ENCODE data around the gene PSAP. TPM values are rescaled to one million over a fixed set of nuclear protein-coding genes. Genes with fewer than 3 reads are reported as not detected.

PSAP gene
- total RNA-seq, 4 donors from 2014 or later: 280 to 623 (median 490) TPM

GRCh38 chr10:71812016-71812912 lies 38.8 kb downstream of the PSAP start:
- no peak for DNase-seq
- Histone ChIP-seq H3K4me1 (peaks cover 0 to 15% (median 0%) of the 10 kb centered on the region in 3 donors), H3K27me3 (no peaks in the 10 kb centered on the region), H3K27ac (no peak overlapping the region), H3K4me3 (no peak overlapping the region), H3K9me3 (no peaks in the 10 kb centered on the region), H3K36me3 (peaks cover 5 to 28% (median 7%) of the 10 kb centered on the region in 3 donors)
- 22 to 49% methylated on average over 3 of the region's 22 CpGs for WGBS, 2 donors
- intact Hi-C loops (cut with DNase I): loop anchor here (10.0 kb wide), 2 partner anchors 417 to 487 kb away; partner anchors contain the start of gene CDH23
- TF ChIP-seq CTCF (IDR thresholded peaks at IDR 0.05): peak; percentile 56 to 95 (median 92)
- no peak for TF ChIP-seq POLR2A (IDR thresholded peaks at IDR 0.05)

DNA sequence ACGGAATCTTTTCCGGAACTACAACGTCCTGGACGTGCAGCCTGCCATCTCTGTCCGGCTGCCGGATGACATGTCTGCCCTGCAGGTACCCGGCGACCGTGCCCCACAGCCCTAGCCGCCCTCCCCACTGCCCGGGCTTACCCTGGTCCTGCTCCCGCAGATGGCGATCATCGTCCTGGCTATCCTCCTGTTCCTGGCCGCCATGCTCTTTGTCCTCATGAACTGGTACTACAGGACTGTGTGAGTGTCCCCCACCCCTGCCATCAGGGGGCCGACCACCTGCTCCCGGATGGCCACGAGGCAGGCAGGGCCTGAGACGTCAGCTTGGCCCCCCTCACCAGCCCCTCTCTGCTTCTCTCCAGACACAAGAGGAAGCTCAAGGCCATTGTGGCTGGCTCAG lies 39.7 kb downstream of the PSAP start:
- no peaks in the 10 kb centered on the region for H3K9me3 ChIP-seq
- intact Hi-C loops (cut with DNase I): loop anchor here (10.0 kb wide), 2 partner anchors 417 to 487 kb away; partner anchors contain the start of gene CDH23

GRCh38 chr10:71810048-71810750 lies 40.9 kb downstream of the PSAP start:
- H3K27ac ChIP-seq: no peak overlapping the region
- peaks cover 0 to 25% (median 0%) of the 10 kb centered on the region in 3 donors for H3K4me1 ChIP-seq
- no peak overlapping the region for H3K4me3 ChIP-seq
- H3K9me3 ChIP-seq: no peaks in the 10 kb centered on the region
- no peak for DNase-seq
- TF ChIP-seq POLR2A (IDR thresholded peaks at IDR 0.05): no peak
- TF ChIP-seq CTCF (IDR thresholded peaks at IDR 0.05): no peak
- peaks cover 0 to 7% (median 4%) of the 10 kb centered on the region in 3 donors for H3K36me3 ChIP-seq
- H3K27me3 ChIP-seq: no peaks in the 10 kb centered on the region
- intact Hi-C loops (cut with DNase I): loop anchor here (10.0 kb wide), 2 partner anchors 415 to 485 kb away; partner anchors contain the start of gene CDH23
- WGBS, 2 donors: 60 to 78% methylated on average over 7 of the region's 13 CpGs

More for the DNA sequence above, 39.7 kb downstream of the PSAP start:
- peaks cover 0 to 18% (median 7%) of the 10 kb centered on the region in 3 donors for H3K36me3 ChIP-seq
- 70 to 87% methylated on average over 6 to 15 of the region's 19 CpGs for WGBS, 2 donors
- no peak for TF ChIP-seq POLR2A (IDR thresholded peaks at IDR 0.05)
- TF ChIP-seq CTCF (IDR thresholded peaks at IDR 0.05): no peak
- DNase-seq: no peak
- H3K4me1 ChIP-seq: peaks cover 0 to 15% (median 0%) of the 10 kb centered on the region in 3 donors
- no peak overlapping the region for H3K4me3 ChIP-seq
- no peak overlapping the region for H3K27ac ChIP-seq
- no peaks in the 10 kb centered on the region for H3K27me3 ChIP-seq

DNA sequence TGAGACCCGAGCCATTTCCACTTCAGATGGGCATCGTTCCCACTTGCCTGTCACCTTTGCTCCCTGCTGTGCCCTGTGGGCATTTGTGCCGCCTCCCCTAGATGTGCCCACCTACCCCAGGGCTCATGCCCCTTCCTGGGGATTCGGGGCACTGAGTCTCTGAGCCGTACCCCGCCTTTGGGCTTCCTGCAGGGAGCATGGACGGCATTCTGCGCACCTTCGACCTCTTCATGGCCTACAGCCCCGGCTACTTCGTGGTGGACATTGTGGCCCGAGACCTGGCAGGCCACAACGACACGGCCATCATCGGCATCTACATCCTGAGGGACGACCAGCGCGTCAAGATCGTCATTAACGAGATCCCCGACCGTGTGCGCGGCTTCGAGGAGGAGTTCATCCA lies 41.4 kb downstream of the PSAP start:
- Histone ChIP-seq H3K27me3 (no peaks in the 10 kb centered on the region), H3K4me3 (no peak overlapping the region), H3K9me3 (no peaks in the 10 kb centered on the region), H3K27ac (no peak overlapping the region), H3K4me1 (peaks cover 0 to 25% (median 0%) of the 10 kb centered on the region in 3 donors), H3K36me3 (peaks cover 0 to 1% (median 0%) of the 10 kb centered on the region in 3 donors)
- DNase-seq: no peak
- TF ChIP-seq CTCF (IDR thresholded peaks at IDR 0.05): no peak
- TF ChIP-seq POLR2A (IDR thresholded peaks at IDR 0.05): no peak
- intact Hi-C loops (cut with DNase I): loop anchor here (5.0 to 10.0 kb wide), 3 partner anchors 122 to 485 kb away; partner anchors contain the start of gene CDH23
- 88 to 89% methylated on average over 10 to 17 of the region's 25 CpGs for WGBS, 2 donors

All from esophagus squamous epithelium (tissue), 5 donors.